GM21423 (cell line): ENCODE data around the gene CACNA1E.
"Not testable (repeated sequence)": the region's sequence is repeated elsewhere in the genome, so short reads cannot be mapped to it uniquely, and the experiment has no call there.

Experiments used
- ATAC-seq: cut with Tn5 transposase; IDR thresholded peaks from one replicate; pipeline ENCODE4 v1.9.1; 2021; ENCODE audit warnings: mild to moderate bottlenecking, moderate library complexity; ENCODE audit not compliant: unreplicated experiment

Gene CACNA1E

DNA sequence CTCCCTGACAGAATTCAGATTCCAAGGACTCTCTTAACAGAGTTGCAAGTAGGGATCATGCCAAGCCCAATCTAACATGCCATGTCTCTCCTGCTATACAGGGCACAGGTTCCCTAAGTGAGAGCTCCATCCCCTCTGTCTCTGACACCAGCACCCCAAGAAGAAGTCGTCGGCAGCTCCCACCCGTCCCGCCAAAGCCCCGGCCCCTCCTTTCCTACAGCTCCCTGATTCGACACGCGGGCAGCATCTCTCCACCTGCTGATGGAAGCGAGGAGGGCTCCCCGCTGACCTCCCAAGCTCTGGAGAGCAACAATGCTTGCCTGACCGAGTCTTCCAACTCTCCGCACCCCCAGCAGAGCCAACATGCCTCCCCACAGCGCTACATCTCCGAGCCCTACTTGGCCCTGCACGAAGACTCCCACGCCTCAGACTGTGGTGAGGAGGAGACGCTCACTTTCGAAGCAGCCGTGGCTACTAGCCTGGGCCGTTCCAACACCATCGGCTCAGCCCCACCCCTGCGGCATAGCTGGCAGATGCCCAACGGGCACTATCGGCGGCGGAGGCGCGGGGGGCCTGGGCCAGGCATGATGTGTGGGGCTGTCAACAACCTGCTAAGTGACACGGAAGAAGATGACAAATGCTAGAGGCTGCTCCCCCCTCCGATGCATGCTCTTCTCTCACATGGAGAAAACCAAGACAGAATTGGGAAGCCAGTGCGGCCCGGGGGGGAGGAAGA, 315.0 kb downstream of the CACNA1E start:
- no peak for ATAC-seq

DNA sequence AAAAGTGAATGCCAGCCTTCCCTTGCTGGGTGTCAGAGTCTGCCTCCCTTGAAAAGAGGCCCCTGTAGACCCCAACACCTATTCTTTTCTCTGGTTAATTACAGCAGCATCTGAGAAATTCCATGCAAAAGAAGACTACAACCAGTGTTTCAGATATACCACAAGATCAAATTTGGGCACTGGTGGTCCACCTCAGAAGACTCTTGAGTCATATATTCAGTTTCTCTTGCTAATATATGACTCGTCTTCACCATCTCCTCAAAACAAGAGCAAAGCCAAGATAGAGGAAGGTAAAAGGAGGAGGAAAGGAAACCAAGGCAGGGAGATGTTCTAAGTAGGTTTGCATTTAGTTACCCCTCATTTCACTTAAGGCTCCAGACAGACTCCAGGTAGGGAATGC, 318.3 kb downstream of the CACNA1E start:
- no peak for ATAC-seq

DNA sequence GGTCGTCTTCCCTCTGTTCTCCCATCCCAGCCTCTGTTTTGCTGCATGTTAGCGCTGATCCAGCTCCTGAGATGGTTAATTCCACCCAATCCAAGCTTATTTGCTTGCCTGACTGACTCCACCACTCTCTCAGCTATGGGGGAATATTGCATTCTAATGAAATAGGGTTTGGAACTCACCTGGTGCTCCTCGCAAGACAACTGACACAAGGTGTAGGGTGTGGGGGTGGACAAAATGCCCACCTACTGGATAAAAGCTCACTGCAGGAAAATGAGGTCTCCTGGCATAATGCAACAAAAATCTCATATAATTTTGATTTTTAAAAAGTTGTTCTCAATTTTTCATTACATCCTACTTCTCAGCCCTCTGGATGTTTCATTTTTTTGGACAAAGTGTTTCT, 319.1 kb downstream of the CACNA1E start:
- no peak for ATAC-seq

DNA sequence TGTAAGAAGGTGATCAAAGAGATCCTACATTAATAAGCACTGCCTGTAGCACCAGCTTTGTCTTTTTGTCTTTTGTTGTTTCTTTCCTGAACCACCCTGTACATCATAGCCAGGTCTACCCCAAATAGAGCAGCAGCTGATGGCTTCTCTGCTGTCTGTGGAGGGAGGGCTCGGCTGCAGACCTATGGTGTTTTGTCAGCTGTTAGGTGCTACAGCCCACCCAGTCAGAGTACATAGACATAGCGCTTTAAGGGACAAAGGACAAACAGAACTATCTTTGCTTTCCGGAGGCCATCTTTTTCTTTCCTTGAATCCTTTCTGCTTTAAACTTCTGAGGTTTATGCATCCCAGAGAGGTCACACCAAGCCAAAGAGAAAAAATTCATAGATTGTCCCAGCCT, 320.1 kb downstream of the CACNA1E start:
- ATAC-seq, result no peak

DNA sequence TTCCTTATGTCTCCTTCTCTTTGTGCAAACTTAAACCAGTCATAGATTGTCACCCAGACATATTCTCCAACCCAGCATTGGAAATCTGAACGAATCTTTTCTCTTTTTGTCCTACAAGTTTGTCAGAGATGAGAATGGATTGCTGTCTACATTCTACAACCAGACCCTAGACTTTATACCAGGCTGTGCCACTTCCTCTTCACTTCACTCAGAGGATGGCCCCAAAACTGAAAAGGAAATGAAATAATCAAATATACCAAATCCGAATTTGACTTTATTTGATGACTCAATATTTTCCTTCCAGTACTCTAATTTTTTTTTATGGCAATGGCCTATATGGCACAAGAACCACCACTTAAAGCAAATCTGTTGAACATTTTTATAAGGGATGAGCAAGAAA, 321.7 kb downstream of the CACNA1E start:
- no peak for ATAC-seq

DNA sequence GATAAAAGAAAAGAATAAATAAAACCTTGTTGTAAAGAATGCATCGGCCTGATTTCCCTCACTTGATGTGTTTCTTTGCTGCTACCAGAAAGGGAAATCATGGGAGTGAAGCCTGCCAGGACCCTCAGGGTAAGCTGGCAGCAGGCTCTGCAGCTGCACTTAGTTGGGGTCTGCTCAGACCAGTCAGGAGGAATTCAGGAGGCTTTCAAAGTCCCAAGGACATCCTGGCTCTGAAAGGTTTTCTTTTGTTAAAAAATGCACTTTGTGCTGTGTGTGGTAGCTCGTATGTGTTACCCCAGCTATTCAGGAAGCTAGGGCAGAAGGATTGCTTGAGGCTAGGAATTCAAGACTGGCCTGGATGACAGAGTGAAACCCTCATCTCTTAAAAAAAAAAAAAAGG, 323.4 kb downstream of the CACNA1E start:
- no peak for ATAC-seq

DNA sequence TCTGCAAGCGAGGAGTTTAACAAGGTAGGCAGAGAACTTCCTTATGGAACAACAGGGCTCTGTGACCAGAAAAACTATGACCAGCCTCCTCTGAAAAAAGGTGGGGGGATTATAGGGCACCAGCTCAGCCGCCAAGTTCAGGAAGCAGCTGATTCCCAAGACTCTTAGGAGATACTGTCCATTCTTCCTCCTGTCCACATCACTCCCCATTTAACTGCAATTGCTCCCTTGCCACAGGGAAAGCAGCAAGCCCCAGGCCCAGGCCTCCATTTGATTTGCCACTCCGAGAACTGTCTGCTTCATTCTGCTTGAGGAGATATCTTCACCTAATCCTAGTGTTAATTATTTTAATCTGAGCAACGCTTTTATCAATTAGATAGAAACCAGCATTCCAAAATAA, 323.9 kb downstream of the CACNA1E start:
- ATAC-seq, result no peak

DNA sequence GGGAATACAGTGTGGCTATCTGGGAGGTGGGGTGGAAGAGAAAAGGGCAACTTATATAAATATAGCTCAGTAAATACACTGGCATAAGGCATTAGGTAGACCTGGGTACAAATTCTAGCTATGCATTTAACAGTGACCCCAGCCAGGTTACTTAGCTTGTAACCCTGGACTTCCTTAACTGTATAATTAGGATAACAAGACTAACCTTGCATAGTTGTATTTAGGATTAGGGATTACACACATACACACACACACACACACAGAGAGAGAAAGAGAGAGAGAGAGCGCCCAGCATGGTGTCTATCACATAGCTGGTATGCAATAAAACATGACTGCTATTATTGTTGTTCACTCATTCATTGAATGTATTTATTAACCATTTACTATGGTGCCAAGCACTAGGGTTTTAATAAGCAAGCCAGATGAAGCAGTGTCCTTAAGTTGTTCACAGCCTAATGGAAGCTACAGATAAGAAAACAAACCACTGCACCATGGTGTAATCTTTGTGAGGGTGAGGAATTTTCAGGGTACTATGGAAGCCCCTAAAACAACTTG, 326.8 kb downstream of the CACNA1E start:
- ATAC-seq, result no peak

DNA sequence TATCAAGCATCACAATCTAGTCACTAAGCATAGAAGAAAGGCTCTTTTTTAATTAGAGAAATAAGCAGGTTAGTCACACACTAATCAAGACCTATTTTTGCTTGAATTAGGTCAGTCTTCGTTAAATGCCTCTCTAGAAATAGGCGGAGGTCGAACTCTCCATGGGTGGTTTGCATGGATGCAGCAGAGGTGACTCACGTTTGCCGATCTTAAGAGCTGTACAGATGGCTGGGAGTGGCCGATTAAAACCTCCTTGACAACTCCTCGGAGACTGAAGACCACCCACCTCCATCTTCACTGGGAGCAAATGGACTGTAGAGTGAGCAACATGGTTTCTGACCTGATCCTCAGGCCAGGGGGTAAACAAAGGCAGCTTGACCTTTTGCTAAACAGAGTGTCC, 328.9 kb downstream of the CACNA1E start:
- no peak for ATAC-seq

DNA sequence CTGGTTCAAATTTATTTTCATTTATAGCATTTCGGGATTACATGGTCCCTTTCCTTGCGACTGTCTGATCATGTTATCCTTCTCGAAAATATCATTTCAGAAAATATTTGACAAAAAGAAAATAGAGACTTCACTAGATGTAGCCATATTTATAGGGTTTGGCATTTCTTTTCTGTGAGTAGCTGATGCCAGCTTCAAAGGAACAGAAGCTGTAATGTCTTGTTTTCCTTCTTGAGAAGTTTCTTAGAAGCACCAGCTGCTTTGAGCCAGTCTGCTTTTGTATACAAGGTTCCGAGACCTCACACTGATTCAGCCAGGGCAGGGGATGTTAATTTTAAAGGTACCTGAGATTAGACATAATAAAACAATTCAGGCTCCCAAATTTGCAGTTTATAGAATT, 329.9 kb downstream of the CACNA1E start:
- ATAC-seq, result no peak

DNA sequence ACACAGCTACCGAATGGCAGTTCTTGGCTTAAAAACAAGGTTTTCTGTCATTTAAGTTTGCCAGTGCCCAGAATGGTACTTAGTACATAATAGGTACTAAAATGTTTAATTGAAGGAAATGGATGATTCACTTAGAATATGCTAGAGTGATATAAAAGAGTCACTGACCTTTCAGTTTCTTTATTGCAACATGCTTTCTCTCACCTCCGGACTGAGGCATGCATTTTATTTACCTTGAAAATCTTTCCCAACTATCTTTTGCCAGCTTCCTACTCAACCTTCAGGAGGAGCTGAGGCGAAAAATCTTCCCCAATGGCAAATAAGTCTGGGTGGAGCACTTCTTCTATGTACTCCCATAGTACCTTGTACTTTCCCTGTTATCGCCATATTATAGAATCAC, 333.3 kb downstream of the CACNA1E start:
- ATAC-seq, result no peak

DNA sequence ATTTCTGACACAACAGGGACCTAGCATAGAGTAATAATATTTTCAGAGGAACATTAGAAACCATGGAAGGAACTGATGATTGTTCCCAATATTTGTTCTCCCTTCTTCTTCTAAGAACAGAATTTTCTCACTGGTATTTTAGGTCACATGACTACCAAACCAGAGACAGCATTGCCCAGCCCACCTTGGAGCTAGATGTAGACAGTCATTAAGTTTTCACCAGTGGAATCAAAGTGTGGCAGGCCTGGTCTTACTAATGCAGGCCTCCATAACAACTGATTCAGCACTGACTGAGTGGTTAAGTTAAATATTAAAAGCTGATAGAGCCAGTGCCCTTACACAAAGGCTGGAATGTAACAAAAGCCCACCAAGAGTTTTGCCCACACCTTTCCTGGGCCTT, 333.8 kb downstream of the CACNA1E start:
- ATAC-seq, result no peak

DNA sequence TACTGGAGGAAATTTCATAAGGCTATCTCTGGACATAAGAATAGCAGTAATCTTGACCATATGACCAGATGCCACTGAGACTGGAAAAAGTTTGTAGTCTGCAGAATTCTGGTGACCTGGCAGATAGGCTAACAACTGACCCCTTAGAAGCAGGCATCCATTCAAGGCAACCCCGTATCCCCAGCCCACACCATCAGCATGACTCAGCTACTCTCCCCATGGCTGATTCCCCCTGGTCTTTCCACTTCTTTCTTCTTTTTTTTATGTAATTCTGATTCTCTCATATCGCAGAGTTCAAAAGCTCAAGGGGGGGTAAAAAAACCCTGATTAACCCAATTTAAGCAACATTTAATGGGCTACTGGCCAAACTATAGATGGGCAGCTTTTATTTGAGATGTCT, 335.1 kb downstream of the CACNA1E start:
- ATAC-seq, result no peak

DNA sequence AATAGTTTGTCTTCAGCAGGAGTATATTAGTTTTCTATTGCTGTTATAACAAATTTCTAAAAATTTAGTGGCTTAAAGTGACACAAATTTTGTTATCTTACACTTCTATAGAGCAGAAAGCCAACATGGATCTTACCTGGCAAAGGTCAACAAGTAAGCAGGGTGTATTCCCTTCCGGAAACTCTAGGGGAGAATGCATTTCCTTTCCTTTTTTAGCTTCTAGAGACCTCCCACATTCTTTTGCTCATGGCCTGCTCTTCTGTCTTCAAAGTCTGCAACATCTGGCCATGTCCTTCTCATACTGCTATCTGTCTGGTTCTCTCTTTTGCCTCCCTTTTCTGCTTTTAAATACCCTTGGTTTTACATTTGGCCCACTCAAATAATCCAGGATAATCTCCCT, 335.6 kb downstream of the CACNA1E start:
- no peak for ATAC-seq

DNA sequence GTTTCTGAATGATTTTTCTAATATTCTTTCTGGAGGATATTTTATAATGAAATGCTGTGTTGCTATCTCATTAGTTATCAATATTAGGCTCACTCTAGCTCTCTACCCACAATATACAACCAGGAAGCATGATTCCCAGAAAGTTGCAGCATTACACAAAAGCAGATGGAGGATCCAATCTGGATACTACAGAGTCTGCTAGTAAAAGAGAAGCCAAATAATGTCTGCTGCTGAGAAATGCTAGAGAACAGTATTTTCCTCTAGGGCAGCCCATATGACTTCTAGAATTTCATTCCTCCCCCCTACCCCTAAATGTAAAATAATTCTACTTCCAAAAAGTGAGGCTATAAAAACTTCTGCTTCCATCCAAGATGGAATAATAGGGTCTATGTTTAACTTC, 338.4 kb downstream of the CACNA1E start:
- no peak for ATAC-seq

DNA sequence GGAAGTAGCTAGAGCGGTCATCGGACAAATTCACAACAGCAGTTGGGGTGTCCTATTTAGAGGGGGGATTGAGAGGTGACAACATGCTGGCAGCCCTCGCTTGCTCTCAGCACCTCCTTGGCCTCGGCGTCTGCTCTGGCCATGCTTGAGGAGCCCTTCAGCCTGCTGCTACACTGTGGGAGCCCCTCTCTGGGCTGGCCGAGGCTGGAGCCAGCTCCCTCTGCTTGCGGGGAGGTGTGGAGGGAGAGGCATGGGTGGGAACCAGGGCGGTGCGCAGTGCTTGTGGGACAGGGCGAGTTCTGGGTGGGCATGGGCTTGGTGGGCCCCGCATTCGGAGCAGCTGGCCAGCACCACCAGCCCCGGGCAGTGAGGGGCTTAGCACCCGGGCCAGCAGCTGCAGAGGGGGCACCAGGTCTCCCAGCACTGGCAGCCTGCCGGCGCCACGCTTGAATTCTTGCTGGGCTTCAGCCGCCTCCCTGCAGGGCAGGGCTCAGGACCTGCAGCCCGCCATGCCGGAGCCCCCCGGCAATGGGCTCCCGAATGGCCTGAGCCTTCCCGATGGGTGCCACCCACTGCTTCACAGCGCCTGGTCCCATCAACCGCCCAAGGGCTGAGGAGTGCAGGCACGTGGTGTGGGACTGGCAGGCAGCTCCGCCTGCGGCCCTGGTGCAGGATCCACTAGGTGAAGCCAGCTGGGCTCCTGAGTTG, 349.0 kb downstream of the CACNA1E start:
- not testable (repeated sequence) for ATAC-seq

DNA sequence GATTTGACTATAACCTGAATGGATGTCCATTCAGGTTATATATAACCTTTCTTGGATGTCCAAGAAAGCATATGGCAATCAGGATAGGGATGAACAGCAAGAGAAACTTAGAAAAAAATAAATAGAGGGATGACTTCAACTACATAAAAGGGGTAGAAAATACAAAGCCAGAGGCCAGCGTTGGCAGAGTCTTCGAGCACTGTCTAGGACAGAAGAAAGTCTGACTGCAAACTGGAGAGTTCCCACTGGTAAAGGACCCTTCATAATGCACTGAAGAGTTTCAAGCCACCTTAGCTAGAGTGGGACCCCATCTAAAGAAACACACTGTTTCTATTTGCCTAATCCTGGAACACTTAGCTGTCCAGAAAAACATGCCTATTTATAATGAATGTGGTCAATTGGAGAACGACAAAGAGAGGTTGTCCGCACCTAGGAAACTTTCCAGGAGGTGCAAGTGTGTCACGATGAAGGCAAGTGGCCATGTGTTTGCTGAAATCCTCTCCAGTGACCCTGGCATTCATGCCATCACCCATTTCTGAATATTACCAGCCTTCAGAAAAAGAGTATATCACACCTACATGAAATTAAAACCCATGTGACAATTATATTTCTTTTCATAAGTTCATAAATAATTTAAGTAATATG, 362.8 kb downstream of the CACNA1E start:
- ATAC-seq, result no peak

DNA sequence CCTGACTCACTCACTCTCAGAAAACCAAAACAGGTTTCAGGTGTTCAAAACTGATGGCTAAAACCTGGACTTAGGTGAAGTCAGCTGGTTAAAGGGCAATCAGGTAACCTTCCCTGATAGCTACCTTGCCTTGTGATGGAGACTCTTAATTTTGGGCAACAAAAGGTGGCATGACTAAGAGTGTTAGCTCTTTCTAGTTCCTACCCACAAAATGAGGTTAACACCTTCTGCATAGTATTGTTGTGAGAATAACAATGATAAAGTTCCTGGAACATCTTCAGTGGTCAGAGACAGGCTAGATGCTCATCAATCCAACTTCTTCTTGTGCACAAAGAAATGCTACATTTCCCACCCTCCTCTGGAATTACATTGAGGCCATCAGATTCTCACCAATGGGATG, 363.4 kb downstream of the CACNA1E start:
- no peak for ATAC-seq

DNA sequence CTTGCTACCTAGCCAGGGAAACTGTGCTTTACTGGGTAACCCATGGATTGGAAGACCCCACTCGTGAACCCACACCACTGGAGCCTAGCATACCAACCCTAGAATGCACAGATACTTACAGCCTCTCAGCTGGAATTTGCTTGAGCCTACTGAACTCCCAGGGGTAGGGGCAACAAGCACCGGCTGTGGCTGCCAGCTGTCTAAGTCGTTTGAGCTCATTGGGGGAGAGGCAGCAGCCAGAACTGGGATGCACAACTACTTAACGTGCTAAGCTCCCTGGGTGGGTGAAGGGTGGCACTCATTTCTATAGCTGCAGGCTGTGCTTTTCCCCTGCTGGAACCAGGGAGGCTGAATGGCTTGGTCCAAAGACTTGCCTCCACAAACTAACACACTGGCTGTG, 365.8 kb downstream of the CACNA1E start:
- no peak for ATAC-seq

DNA sequence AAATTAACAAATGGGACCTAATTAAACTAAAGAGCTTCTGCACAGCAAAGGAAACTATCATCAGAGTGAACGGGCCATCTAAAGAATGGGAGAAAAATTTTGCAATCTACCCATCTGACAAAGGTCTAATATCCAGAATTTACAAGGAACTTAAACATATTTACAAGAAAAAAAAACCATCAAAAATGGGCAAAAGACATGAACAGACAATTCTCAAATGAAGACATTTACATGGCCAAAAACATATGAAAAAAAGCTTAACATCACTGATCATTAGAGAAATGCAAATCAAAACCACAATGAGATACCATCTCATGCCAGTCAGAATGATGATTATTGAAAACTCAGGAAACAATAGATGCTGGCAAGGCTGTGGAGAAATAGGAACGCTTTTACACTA, 370.9 kb downstream of the CACNA1E start:
- not testable (repeated sequence) for ATAC-seq

DNA sequence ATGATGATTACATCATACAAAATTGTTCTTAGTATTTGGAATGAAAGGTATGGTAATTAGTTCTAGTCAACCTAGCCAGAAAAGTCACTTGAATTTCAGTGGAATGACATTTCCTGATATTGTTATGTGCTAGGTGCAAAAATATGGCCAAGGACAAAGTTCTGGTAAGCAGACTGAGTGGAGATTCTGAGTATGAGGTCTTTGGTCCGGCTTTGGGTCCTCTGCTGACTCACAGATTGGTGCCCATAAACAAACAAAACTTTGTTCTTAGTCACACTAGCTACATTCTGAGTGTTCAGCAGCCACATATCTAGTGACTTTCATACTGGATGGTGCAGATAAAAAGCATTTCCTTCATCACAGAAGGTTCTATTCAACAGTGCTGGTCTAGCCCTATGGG, 372.1 kb downstream of the CACNA1E start:
- no peak for ATAC-seq
